HG02981 (cell line): ENCODE measurements around the gene RUFY4.
"Not testable (repeated sequence)": the region's sequence is repeated elsewhere in the genome, so short reads cannot be mapped to it uniquely, and the experiment has no call there.

Source experiments
- ATAC-seq: cut with Tn5 transposase; IDR thresholded peaks from one replicate; pipeline ENCODE4 v1.9.1; 2021; ENCODE audit warnings: mild to moderate bottlenecking, moderate library complexity; ENCODE audit not compliant: unreplicated experiment

The RUFY4 gene

GRCh38 chr2:218030409-218031195, 38.5 kb upstream of the RUFY4 start:
- no peak for ATAC-seq

GRCh38 chr2:218031261-218031660, 37.8 kb upstream of the RUFY4 start:
- ATAC-seq = no peak

GRCh38 chr2:218031771-218032257, 37.2 kb upstream of the RUFY4 start:
- no peak for ATAC-seq

GRCh38 chr2:218032336-218033171, 36.5 kb upstream of the RUFY4 start:
- no peak for ATAC-seq

- ATAC-seq = no peak
Measured at GRCh38 chr2:218033208-218033589, 35.9 kb upstream of the RUFY4 start.

GRCh38 chr2:218033590-218034496, 35.2 kb upstream of the RUFY4 start:
- ATAC-seq = no peak

GRCh38 chr2:218034497-218035213, 34.4 kb upstream of the RUFY4 start:
- ATAC-seq = peak; percentile 78

GRCh38 chr2:218035463-218036100, 33.5 kb upstream of the RUFY4 start:
- ATAC-seq = no peak

GRCh38 chr2:218036371-218036770, 32.7 kb upstream of the RUFY4 start:
- ATAC-seq = no peak

GRCh38 chr2:218039171-218039570, 29.9 kb upstream of the RUFY4 start:
- no peak for ATAC-seq

- ATAC-seq = no peak
Measured at GRCh38 chr2:218040883-218041282, 28.2 kb upstream of the RUFY4 start.

- ATAC-seq = no peak
Measured at GRCh38 chr2:218041302-218042168, 27.5 kb upstream of the RUFY4 start.

- no peak for ATAC-seq
Measured at GRCh38 chr2:218043100-218043499, 26.0 kb upstream of the RUFY4 start.

- ATAC-seq = no peak
Measured at GRCh38 chr2:218043701-218044109, 25.3 kb upstream of the RUFY4 start.

- not testable (repeated sequence) for ATAC-seq
Measured at GRCh38 chr2:218044599-218044998, 24.5 kb upstream of the RUFY4 start.

GRCh38 chr2:218046238-218046637, 22.8 kb upstream of the RUFY4 start:
- ATAC-seq = no peak

GRCh38 chr2:218047536-218048225, 21.4 kb upstream of the RUFY4 start:
- no peak for ATAC-seq

GRCh38 chr2:218051903-218052302, 17.1 kb upstream of the RUFY4 start:
- no peak for ATAC-seq
